Measurements from ENCODE around the gene OR10G2.

DNA sequence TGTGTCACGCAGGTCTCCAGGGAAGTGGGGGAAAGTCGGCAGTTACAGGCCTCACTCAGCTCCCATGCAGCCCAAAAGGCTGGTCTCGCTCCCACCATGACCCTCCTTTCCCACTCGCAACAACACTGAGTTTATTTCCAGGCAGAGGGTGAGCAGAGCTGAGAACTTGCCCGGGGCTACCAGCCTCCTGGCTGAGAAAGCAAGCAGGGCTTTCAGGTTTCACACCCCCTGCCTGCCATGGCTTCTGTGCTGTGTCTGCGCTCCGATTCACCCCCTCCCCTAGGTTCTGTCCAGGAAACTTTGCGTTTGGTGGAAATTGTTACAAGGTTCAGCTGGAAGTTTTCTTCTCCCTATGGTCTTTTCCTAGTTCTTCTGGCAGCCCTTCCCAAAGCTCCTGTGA lies 17.1 kb downstream of the OR10G2 start:
- TF ChIP-seq, protein P1, sequence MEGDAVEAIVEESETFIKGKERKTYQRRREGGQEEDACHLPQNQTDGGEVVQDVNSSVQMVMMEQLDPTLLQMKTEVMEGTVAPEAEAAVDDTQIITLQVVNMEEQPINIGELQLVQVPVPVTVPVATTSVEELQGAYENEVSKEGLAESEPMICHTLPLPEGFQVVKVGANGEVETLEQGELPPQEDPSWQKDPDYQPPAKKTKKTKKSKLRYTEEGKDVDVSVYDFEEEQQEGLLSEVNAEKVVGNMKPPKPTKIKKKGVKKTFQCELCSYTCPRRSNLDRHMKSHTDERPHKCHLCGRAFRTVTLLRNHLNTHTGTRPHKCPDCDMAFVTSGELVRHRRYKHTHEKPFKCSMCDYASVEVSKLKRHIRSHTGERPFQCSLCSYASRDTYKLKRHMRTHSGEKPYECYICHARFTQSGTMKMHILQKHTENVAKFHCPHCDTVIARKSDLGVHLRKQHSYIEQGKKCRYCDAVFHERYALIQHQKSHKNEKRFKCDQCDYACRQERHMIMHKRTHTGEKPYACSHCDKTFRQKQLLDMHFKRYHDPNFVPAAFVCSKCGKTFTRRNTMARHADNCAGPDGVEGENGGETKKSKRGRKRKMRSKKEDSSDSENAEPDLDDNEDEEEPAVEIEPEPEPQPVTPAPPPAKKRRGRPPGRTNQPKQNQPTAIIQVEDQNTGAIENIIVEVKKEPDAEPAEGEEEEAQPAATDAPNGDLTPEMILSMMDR (IDR thresholded peaks at IDR 0.05) = no peak
- no peak for TF ChIP-seq POLR2A (IDR thresholded peaks at IDR 0.05)
